Muscle layer of colon (tissue), 2 donors: ENCODE results near the gene SRSF1.
"Not testable (repeated sequence)": the region's sequence is repeated elsewhere in the genome, so short reads cannot be mapped to it uniquely, and the experiment has no call there.

Source experiments
- H3K27ac ChIP-seq: one replicate; pipeline ENCODE4 v1.7.0; 2013; ENCODE audit warnings: low read depth, mild to moderate bottlenecking, low read length, moderate library complexity
- H3K27me3 ChIP-seq, 2 donors: one replicate each; pipeline ENCODE4 v1.7.0; 2013; ENCODE audit warnings: low read length in 2 of 2, mild to moderate bottlenecking in 2 of 2; ENCODE audit not compliant: insufficient read depth in 2 of 2, control insufficient read depth in 1 of 2
- H3K36me3 ChIP-seq: one replicate; pipeline ENCODE4 v1.7.0; 2013; ENCODE audit warnings: mild to moderate bottlenecking, low read length; ENCODE audit not compliant: insufficient read depth
- H3K4me1 ChIP-seq: one replicate; pipeline ENCODE4 v1.7.0; 2013; ENCODE audit warnings: mild to moderate bottlenecking, low read length; ENCODE audit not compliant: insufficient read depth
- H3K4me3 ChIP-seq, 2 donors: one replicate each; pipeline ENCODE4 v1.7.0; 2013; ENCODE audit warnings: low read length in 2 of 2, low read depth in 1 of 2, mild to moderate bottlenecking in 1 of 2, moderate library complexity in 1 of 2
- H3K9ac ChIP-seq: one replicate; pipeline ENCODE4 v1.7.0; 2013; ENCODE audit warnings: low read length
- H3K9me3 ChIP-seq: one replicate; pipeline ENCODE4 v1.7.0; 2013; ENCODE audit warnings: mild to moderate bottlenecking, low read length
- donor health status: abdominal sarcoma.
- donor health status: Adenocarcinoma of cecum.

The SRSF1 gene

GRCh38 chr17:57971572-57971971 lies 35.5 kb downstream of the SRSF1 start:
- Histone ChIP-seq H3K36me3 (peaks cover 47% of the 10 kb centered on the region), H3K27ac (no peak overlapping the region), H3K9ac (no peak overlapping the region), H3K4me3 (no peak overlapping the region), H3K4me1 (peaks cover 26% of the 10 kb centered on the region), H3K9me3 (no peaks in the 10 kb centered on the region), H3K27me3 (no peaks in the 10 kb centered on the region)

DNA sequence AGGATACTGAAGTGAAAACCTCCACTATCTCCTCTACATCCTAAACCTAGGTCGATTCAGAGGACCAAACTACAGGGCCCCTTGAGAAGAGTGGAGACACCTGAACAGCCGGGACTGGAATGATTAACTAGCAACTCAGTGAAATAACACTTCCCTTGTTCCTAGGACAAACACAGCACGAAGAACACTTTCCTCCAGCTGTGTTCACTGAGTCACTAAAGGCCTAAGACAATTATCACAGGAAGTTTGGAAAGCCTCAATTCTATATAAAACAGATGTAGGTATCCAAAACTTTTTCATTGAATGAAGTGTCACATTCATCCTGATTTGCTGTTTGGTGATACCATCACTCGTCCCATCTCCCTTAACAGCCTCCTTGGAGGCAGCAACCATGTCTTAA lies 36.3 kb downstream of the SRSF1 start:
- no peaks in the 10 kb centered on the region for H3K27me3 ChIP-seq
- H3K4me3 ChIP-seq = no peak overlapping the region
- peaks cover 38% of the 10 kb centered on the region for H3K36me3 ChIP-seq
- H3K9me3 ChIP-seq = no peaks in the 10 kb centered on the region
- no peak overlapping the region for H3K27ac ChIP-seq
- no peak overlapping the region for H3K9ac ChIP-seq
- peaks cover 30% of the 10 kb centered on the region for H3K4me1 ChIP-seq

DNA sequence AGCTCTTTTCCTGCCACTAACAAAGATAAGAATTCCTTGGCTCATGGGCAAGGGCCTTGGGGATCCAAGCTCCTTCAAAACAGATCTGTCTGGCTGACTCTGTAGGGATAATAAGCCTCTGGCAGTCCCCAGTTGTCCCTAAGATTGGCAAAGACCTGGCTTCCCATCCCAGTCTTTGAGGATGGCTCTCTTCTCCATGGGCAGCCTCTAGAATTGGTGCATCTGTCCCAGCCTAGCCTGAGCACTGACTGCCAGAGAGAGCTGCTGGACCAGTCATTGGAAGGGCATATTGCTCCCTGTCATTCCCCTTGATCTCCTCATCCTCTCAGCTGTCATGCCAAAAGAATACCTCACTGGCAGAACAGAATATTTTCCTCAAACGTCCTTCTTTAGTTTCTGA lies 38.6 kb downstream of the SRSF1 start:
- Histone ChIP-seq H3K27ac (peak overlapping the region; percentile 30), H3K9me3 (no peaks in the 10 kb centered on the region), H3K4me1 (peaks cover 15% of the 10 kb centered on the region), H3K4me3 (no peak overlapping the region), H3K27me3 (no peaks in the 10 kb centered on the region), H3K9ac (no peak overlapping the region), H3K36me3 (peaks cover 16% of the 10 kb centered on the region)

DNA sequence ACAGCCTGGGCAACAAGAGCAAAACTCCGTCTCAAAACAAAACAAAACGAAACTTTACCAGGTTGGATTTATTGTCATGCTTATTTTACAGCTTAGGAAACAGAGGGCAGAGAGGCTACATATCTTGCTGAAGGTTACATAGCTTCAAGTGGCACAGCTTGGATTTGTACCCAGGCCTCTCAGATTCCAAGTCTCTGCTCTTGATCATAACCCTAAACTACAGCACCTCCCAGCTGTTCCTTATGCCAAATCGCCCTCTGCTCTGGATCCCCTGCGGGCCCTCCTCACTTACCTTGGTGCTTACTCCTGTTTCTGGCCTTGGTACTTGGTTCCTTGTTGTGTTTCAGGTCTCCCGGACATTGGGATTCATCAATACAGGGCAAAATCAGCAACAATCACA lies 40.2 kb downstream of the SRSF1 start:
- H3K9ac ChIP-seq = no peak overlapping the region
- H3K4me3 ChIP-seq = no peak overlapping the region
- H3K9me3 ChIP-seq = no peaks in the 10 kb centered on the region
- no peak overlapping the region for H3K27ac ChIP-seq
- H3K36me3 ChIP-seq = peaks cover 10% of the 10 kb centered on the region
- H3K4me1 ChIP-seq = peaks cover 15% of the 10 kb centered on the region
- H3K27me3 ChIP-seq = no peaks in the 10 kb centered on the region

DNA sequence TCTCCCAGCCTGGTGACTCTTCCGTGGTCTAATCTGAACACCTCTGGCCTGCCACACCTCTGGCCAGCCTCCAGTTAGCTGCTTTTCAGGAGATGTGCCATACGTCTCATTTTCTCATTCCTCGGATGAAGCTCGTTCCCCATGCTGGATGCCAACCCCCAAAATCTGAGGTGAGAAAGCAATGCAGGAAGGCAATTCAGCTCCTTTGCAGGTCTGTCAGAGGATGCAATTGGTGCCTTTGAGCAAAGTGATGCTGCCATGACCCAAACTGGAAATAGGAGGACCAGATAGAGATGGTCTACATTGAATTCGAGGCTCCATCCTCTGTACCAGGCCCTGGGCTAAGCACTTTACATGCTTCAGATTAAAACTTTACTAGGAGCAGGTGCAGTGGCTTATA lies 40.8 kb downstream of the SRSF1 start:
- no peak overlapping the region for H3K27ac ChIP-seq
- no peaks in the 10 kb centered on the region for H3K27me3 ChIP-seq
- H3K36me3 ChIP-seq = peaks cover 4% of the 10 kb centered on the region

GRCh38 chr17:57965521-57966160 lies 41.4 kb downstream of the SRSF1 start:
- Histone ChIP-seq H3K36me3 (no peaks in the 10 kb centered on the region), H3K4me3 (no peak overlapping the region), H3K4me1 (peaks cover 15% of the 10 kb centered on the region), H3K27me3 (no peaks in the 10 kb centered on the region), H3K9me3 (no peaks in the 10 kb centered on the region), H3K27ac (no peak overlapping the region), H3K9ac (no peak overlapping the region)

More for the DNA sequence above, 40.8 kb downstream of the SRSF1 start:
- H3K4me3 ChIP-seq = no peak overlapping the region
- peaks cover 15% of the 10 kb centered on the region for H3K4me1 ChIP-seq
- no peaks in the 10 kb centered on the region for H3K9me3 ChIP-seq
- H3K9ac ChIP-seq = no peak overlapping the region

DNA sequence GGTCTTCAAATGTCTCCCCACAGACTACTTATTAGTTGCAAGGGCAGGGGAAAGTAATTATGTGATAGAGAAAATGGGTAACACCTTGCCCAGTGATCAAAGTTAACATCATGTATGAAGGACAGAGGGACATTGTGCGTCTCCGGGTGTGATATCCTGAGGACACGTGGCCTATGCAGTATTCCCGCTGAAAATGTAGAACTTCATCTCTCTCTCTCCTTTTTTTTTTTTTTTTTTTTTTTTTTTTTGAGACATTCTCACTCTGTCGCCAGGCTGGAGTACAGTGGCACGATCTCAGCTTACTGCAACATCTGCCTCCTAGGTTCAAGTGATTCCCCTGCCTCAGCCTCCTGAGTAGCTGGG lies 43.9 kb downstream of the SRSF1 start:
- no peak overlapping the region for H3K4me3 ChIP-seq
- no peaks in the 10 kb centered on the region for H3K27me3 ChIP-seq

DNA sequence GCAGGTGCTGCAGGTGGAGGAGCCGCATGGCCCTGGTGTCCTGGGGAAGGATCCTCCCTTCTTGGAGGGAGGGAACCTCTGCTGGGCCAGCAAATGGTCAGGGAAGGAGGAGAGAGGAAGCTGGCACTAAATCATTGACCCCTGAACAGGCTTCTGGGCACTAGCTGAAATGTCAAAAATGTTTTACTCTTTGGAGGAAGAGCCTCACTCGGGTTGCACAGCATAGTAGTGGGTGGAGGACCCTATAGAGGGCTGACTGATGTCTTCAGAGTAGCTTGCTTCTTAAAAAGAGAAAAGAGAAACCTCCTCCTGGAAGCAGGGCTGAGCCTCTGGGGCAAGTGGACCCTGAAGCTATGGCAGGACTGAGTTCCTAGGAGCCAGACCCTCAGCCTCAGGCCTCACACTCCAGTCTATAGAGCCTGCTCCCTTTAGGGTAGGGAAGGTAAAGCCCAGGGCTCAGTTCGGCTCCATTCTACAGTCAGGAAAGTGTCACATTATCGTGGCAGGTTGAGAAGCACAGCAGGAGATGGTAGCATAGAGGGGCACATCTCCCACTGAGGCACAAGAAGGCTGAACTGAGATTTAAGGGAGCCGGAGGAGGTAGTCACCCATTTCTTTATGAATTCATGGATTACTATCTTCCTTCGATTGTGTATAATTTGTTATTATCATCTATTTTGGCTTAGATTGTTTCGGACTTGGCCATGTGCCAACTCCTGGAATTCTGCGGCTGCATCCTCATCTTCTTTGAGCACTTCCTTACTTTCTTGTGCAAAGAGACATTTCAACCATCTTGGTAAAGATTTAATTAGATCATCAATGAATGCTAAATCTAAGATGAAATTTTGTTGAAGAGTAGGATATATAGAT lies 44.5 kb downstream of the SRSF1 start:
- Histone ChIP-seq H3K27ac (no peak overlapping the region), H3K9ac (no peak overlapping the region)

More for the DNA sequence above, 43.9 kb downstream of the SRSF1 start:
- Histone ChIP-seq H3K9ac (no peak overlapping the region), H3K9me3 (no peaks in the 10 kb centered on the region), H3K4me1 (peaks cover 15% of the 10 kb centered on the region), H3K36me3 (no peaks in the 10 kb centered on the region), H3K27ac (no peak overlapping the region)

DNA sequence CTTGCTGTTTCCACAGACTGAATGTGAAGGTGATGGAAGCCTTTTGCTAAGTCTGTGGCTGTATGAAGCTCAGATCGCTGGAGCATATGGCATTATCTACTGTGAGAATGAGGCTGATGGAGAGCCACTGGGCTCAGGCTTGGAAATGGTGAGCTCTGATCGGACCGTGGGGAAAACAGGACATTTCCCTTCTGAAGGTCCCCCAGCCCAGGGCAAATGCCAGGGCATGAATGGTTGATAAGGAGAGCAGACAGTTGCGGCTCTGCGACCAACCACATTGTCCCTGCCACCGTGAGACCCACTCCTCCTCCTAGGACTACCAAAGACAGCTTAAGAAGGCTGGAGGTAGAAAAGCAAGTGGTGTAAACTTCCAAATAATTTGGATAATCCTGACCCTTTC lies 47.1 kb downstream of the SRSF1 start:
- H3K27me3 ChIP-seq = no peaks in the 10 kb centered on the region
- peaks cover 11% of the 10 kb centered on the region for H3K4me1 ChIP-seq
- no peak overlapping the region for H3K27ac ChIP-seq
- H3K4me3 ChIP-seq = no peak overlapping the region
- H3K9ac ChIP-seq = no peak overlapping the region
- H3K36me3 ChIP-seq = no peaks in the 10 kb centered on the region
- H3K9me3 ChIP-seq = no peaks in the 10 kb centered on the region

More for the DNA sequence above, 44.5 kb downstream of the SRSF1 start:
- Histone ChIP-seq H3K36me3 (no peaks in the 10 kb centered on the region), H3K4me3 (no peak overlapping the region), H3K9me3 (no peaks in the 10 kb centered on the region), H3K27me3 (no peaks in the 10 kb centered on the region), H3K4me1 (peaks cover 14% of the 10 kb centered on the region)

- not testable (repeated sequence) for H3K36me3 ChIP-seq, H3K27me3 ChIP-seq, H3K9ac ChIP-seq, H3K27ac ChIP-seq, H3K9me3 ChIP-seq, H3K4me3 ChIP-seq
- peaks cover 19% of the 10 kb centered on the region for H3K4me1 ChIP-seq
Measured at GRCh38 chr17:57958391-57958790, 48.7 kb downstream of the SRSF1 start.

GRCh38 chr17:57957886-57958285 lies 49.2 kb downstream of the SRSF1 start:
- peaks cover 24% of the 10 kb centered on the region for H3K4me1 ChIP-seq
- no peaks in the 10 kb centered on the region for H3K9me3 ChIP-seq
- H3K27ac ChIP-seq = no peak overlapping the region
- no peak overlapping the region for H3K9ac ChIP-seq
- H3K4me3 ChIP-seq = no peak overlapping the region
- H3K27me3 ChIP-seq = no peaks in the 10 kb centered on the region
- no peaks in the 10 kb centered on the region for H3K36me3 ChIP-seq
